Tibial nerve (tissue), 4 donors: ENCODE measurements around the gene SRGAP2C.
"Not testable (repeated sequence)": the region's sequence is repeated elsewhere in the genome, so short reads cannot be mapped to it uniquely, and the experiment has no call there.

ENCODE experiments used
- EP300 ChIP-seq, 2 donors: sonication (generic); formaldehyde crosslinking; IDR thresholded peaks; one replicate each; pipeline ENCODE4 v1.6.1; 2017; ENCODE audit warnings: antibody characterized with exemption in 2 of 2, mild to moderate bottlenecking in 1 of 2
- POLR2A ChIP-seq, 2 donors: fragments of 450-650 bp; IDR thresholded peaks; one replicate each; pipeline ENCODE4 v1.6.1; 2017; ENCODE audit warnings: antibody characterized with exemption in 2 of 2, mild to moderate bottlenecking in 2 of 2, moderate library complexity in 2 of 2
- TF ChIP-seq, protein P1 (sequence below), 5 experiments: fragments of 200-600 bp in 3 of 5; fragments of 450-650 bp in 2 of 5; sonication (generic) in 3 of 5; IDR thresholded peaks; one replicate each; pipeline ENCODE4 v1.5.1; 2016 to 2019; ENCODE audit warnings: antibody characterized with exemption in 5 of 5, mild to moderate bottlenecking in 3 of 5, moderate library complexity in 2 of 5

DNA sequence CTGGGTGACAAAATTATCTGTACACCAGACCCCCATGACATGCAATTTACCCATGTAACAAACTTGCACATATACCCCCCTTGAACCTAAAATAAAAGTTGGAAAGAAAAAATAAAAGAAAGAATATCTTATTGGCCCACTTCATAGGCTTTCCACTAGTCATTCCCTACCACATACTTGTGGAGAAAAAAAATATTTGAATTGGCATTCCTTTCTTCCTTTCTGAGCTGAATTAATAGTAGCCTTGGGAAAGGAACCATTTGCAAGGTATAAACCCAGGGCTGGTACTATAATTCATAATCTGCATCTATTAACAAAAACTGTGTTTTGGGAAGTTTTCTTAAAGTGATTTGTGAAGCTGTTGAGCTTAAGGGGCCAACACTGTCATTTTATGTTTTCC is 140.0 kb downstream of the SRGAP2C start:
- TF ChIP-seq, protein P1, sequence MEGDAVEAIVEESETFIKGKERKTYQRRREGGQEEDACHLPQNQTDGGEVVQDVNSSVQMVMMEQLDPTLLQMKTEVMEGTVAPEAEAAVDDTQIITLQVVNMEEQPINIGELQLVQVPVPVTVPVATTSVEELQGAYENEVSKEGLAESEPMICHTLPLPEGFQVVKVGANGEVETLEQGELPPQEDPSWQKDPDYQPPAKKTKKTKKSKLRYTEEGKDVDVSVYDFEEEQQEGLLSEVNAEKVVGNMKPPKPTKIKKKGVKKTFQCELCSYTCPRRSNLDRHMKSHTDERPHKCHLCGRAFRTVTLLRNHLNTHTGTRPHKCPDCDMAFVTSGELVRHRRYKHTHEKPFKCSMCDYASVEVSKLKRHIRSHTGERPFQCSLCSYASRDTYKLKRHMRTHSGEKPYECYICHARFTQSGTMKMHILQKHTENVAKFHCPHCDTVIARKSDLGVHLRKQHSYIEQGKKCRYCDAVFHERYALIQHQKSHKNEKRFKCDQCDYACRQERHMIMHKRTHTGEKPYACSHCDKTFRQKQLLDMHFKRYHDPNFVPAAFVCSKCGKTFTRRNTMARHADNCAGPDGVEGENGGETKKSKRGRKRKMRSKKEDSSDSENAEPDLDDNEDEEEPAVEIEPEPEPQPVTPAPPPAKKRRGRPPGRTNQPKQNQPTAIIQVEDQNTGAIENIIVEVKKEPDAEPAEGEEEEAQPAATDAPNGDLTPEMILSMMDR (IDR thresholded peaks at IDR 0.05): not testable (repeated sequence)
- not testable (repeated sequence) for TF ChIP-seq POLR2A, EP300 (IDR thresholded peaks at IDR 0.05)
